HFFc6 (cell line): Measurements from ENCODE around the gene CCDC200. TPM values are rescaled to one million over a fixed set of nuclear protein-coding genes. Genes with fewer than 3 reads are reported as not detected.
"Not testable (repeated sequence)": the region's sequence is repeated elsewhere in the genome, so short reads cannot be mapped to it uniquely, and the experiment has no call there.

Source experiments
- DNase-seq: peaks from one replicate; pipeline ENCODE4 v3.0.0-alpha.2; 2018
- H3K27ac Mint-ChIP-seq: 2 replicates; pipeline ENCODE4 v1.8.0; 2020; ENCODE audit warnings: mild to moderate bottlenecking, mixed read lengths
- H3K27me3 Mint-ChIP-seq: 2 replicates; pipeline ENCODE4 v1.8.0; 2021; ENCODE audit warnings: mild to moderate bottlenecking, moderate library complexity, mixed read lengths; ENCODE audit not compliant: insufficient read depth
- H3K36me3 Mint-ChIP-seq: 2 replicates; pipeline ENCODE4 v1.8.0; 2021; ENCODE audit warnings: low read depth, mixed read lengths
- H3K4me1 Mint-ChIP-seq: 2 replicates; pipeline ENCODE4 v1.8.0; 2020; ENCODE audit warnings: low read depth, mixed read lengths
- H3K4me3 Mint-ChIP-seq: 2 replicates; pipeline ENCODE4 v1.8.0; 2020; ENCODE audit warnings: mild to moderate bottlenecking, moderate library complexity, mixed read lengths
- H3K9me3 Mint-ChIP-seq: 2 replicates; pipeline ENCODE4 v1.8.0; 2020; ENCODE audit warnings: mild to moderate bottlenecking, mixed read lengths
- long read RNA-seq: library from polyadenylated mRNA; unstranded; transcript quantifications from one replicate; pipeline ENCODE4 v2.0.0, GENCODE V29; 2019
- total RNA-seq, 6 experiments: library from RNA; stranded (reverse); fragmentation: NEBNext Ultra II Directional; extraction: Animal tissue kit (Norgen Biotek cat#: 25700); gene quantifications; 2 replicates in 1 of 6; 3 replicates in 5 of 6; pipeline ENCODE4 v1.2.3, GENCODE V29; 2021

CCDC200 gene
- not detected for total RNA-seq
- long read RNA-seq, partial matches to known transcripts, result 0 of 6 reads
- long read RNA-seq, other reads (novel, unspliced or antisense), result 6 of 6 reads

GRCh38 chr17:43228020-43228782 lies at the start of gene CCDC200:
CCDC200 (minus strand) TSS chr17:43228623; CDS start chr17:43228554, 69 bp downstream.
- not testable (repeated sequence) for H3K27me3 Mint-ChIP-seq, H3K9me3 Mint-ChIP-seq, H3K4me3 Mint-ChIP-seq, H3K36me3 Mint-ChIP-seq, DNase-seq, H3K4me1 Mint-ChIP-seq, H3K27ac Mint-ChIP-seq

DNA sequence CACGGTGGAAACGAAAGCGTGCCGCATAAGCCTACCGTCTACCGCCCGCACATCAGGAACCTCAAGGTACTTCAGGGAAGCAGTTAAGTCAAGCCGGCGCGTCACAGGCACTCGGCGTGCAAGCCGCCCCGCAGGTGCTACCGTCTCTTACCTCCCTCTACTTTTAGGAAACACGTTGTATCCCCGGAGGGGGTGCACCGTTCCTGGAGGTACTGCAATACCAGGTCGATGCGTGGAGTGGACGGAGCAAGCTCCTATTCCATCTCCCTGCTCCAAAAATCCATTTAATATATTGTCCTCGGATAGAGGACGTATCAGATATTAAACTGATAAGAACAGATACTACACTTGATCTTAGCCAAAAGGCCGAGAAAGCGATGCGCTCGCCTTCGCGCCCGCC lies 44.5 kb upstream of the CCDC200 start:
- H3K27ac Mint-ChIP-seq, H3K27me3 Mint-ChIP-seq, H3K4me1 Mint-ChIP-seq, H3K4me3 Mint-ChIP-seq, H3K36me3 Mint-ChIP-seq, DNase-seq, H3K9me3 Mint-ChIP-seq: not testable (repeated sequence)

DNA sequence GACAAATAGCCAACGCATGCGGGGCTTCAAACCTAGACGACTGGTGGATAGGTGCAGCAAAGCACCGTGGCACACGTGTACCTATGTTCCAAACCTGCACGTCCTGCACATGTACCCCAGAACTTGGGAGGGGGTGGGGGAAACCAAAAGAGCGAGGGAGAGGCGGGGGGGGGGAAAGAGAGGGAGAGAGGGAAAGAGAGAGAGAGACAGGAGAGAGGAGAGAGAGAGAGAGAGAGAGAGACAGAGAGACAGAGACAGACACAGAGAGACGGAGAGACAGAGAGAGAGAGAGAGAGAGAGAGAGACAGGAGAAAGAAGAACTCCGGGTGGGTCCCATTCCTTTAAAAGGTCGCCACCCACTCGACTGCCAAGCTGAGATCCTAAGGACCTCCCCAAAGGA lies 44.1 kb upstream of the CCDC200 start:
- H3K9me3 Mint-ChIP-seq, H3K36me3 Mint-ChIP-seq, H3K4me1 Mint-ChIP-seq, H3K27me3 Mint-ChIP-seq: not testable (repeated sequence)
- H3K4me3 Mint-ChIP-seq, result peak overlapping the region; percentile 65
- peak overlapping the region; percentile 66; the same call in 1 of the 2 replicates for H3K27ac Mint-ChIP-seq
- DNase-seq, result peak; percentile 89

GRCh38 chr17:43270552-43271504 lies 42.4 kb upstream of the CCDC200 start:
- not testable (repeated sequence) for H3K27me3 Mint-ChIP-seq, H3K27ac Mint-ChIP-seq, H3K4me1 Mint-ChIP-seq, H3K36me3 Mint-ChIP-seq, H3K9me3 Mint-ChIP-seq, DNase-seq, H3K4me3 Mint-ChIP-seq

- H3K36me3 Mint-ChIP-seq, DNase-seq, H3K4me1 Mint-ChIP-seq, H3K27me3 Mint-ChIP-seq, H3K4me3 Mint-ChIP-seq, H3K27ac Mint-ChIP-seq, H3K9me3 Mint-ChIP-seq: not testable (repeated sequence)
These were observed 18.0 kb upstream of the CCDC200 start for GRCh38 chr17:43246456-43246855.

- DNase-seq, result peak; percentile 85
These were observed 12.4 kb upstream of the CCDC200 start for GRCh38 chr17:43240596-43241352.

GRCh38 chr17:43239597-43239996 lies 11.2 kb upstream of the CCDC200 start:
- H3K36me3 Mint-ChIP-seq, H3K27ac Mint-ChIP-seq, H3K9me3 Mint-ChIP-seq: not testable (repeated sequence)

More at GRCh38 chr17:43240596-43241352, 12.4 kb upstream of the CCDC200 start:
- not testable (repeated sequence) for H3K9me3 Mint-ChIP-seq, H3K27me3 Mint-ChIP-seq, H3K4me1 Mint-ChIP-seq, H3K27ac Mint-ChIP-seq, H3K4me3 Mint-ChIP-seq, H3K36me3 Mint-ChIP-seq

DNA sequence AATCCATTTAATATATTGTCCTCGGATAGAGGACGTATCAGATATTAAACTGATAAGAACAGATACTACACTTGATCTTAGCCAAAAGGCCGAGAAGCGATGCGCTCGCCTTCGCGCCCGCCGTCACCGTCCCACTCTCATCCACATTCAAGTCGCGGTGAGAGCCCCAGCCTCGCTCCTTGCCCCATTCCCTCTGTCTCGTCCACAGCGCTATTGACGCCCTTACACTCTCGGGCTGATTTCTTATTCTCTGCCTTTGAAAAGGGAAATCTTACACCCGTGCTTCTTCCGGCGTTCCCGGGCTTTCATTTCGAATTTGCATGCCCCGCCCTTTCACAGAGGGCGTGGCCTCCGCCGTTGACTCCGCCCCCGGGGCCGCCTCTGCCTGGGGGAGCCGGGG lies 5.5 kb upstream of the CCDC200 start, which contains the start of gene RNU2-1:
TSS of gene RNU2-1 (minus strand) at position 101 of the 400 bp plus-strand sequence.
- DNase-seq, H3K4me1 Mint-ChIP-seq, H3K27ac Mint-ChIP-seq, H3K36me3 Mint-ChIP-seq, H3K9me3 Mint-ChIP-seq, H3K27me3 Mint-ChIP-seq, H3K4me3 Mint-ChIP-seq: not testable (repeated sequence)

More at GRCh38 chr17:43239597-43239996, 11.2 kb upstream of the CCDC200 start:
- DNase-seq, H3K4me1 Mint-ChIP-seq, H3K4me3 Mint-ChIP-seq, H3K27me3 Mint-ChIP-seq: not testable (repeated sequence)

DNA sequence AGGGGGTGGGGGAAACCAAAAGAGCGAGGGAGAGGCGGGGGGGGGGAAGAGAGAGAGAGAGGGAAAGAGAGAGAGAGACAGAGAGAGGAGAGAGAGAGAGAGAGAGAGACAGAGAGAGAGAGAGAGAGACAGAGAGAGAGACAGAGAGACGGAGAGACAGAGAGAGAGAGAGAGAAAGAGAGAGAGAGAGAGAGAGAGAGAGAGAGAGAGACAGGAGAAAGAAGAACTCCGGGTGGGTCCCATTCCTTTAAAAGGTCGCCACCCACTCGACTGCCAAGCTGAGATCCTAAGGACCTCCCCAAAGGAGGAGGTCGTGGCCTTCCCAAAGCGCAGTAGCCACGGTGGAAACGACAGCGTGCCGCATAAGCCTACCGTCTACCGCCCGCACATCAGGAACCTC lies 4.8 kb upstream of the CCDC200 start:
- H3K9me3 Mint-ChIP-seq, H3K36me3 Mint-ChIP-seq, H3K4me1 Mint-ChIP-seq, H3K27ac Mint-ChIP-seq, H3K4me3 Mint-ChIP-seq, H3K27me3 Mint-ChIP-seq: not testable (repeated sequence)
- peak; percentile 27 for DNase-seq

DNA sequence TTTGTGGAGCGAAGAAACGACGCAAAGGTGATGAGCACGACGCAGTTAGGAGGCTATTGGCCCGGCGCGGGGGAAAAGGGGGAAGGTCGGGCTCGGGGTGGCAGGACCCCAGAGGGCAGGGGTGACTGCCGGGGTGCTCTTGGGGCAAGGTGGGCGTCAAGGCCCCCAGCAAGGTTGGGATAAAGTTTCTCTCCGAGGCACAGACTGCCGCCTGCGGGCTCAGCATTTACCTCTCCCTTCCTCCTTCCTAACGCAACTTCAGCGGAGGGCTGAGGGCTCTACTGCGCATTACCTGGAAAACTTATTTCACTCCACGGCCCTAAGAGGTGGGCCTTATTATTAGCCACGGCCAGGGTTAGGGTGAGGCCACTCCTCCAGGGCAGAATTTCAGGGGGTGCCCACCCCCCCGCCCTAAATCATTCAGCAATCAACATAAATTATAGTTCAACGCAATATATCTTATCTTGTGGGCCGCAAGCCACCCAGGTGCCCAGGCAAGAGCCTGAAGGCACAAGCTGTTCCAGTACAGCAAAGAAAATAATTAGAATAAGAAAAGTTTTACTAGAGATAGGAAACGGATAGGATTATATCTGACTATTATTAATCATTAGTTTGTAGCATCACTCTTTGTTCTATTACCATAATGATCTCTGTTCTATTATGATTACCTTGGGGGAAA lies 3.7 kb upstream of the CCDC200 start:
- peak overlapping the region; percentile 14; the same call in 1 of the 2 replicates for H3K4me3 Mint-ChIP-seq
- peak; percentile 19 for DNase-seq
- peak overlapping the region; percentile 65 for H3K27ac Mint-ChIP-seq
- not testable (repeated sequence) for H3K4me1 Mint-ChIP-seq, H3K9me3 Mint-ChIP-seq, H3K36me3 Mint-ChIP-seq, H3K27me3 Mint-ChIP-seq

DNA sequence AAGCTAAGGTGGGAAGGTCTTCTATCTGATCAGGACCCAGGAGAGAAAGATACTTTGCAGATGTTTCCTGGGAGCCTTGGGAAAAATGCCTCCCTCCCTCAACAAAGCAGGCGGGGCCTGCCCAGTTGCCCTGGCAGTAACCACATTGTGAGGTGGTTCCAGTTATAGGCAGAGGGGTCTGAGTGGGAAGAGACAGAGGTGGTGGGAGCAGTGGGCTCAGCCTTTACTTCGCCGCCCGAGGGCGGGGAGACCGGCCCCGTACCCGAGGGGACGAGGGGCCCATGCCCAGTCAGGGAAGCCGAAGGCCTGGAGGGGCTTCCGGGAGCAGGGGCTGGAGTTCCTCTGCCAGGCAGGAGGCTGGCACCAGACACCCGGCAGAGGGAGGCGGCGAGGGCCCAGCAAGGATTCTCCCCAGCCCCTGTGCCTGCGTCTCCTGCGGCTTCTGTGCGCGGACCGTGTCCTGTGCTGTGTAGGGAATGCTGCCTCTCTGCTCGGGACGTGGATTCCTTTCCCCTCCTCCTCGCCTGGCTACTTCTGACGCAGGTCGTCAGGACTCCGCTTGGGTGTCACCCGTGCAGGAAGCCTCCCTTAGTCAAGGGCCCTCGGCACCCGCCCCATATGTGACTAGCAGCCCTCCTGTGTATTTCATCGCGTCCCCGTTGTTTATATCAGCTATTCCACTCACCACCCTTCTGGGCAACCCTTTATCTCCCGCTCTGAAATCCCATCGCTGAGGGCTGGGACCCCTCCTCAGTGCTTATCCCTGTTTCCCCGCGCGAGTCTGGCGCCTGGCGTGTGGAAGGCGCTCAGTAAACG lies 3.0 kb upstream of the CCDC200 start:
- H3K9me3 Mint-ChIP-seq, H3K4me3 Mint-ChIP-seq, H3K36me3 Mint-ChIP-seq, DNase-seq, H3K27me3 Mint-ChIP-seq, H3K4me1 Mint-ChIP-seq: not testable (repeated sequence)
- H3K27ac Mint-ChIP-seq, result peak overlapping the region; percentile 46; the same call in 1 of the 2 replicates
